GM18511 (cell line): ENCODE measurements around the gene NFATC1.

Source experiments
- ATAC-seq: cut with Tn5 transposase; IDR thresholded peaks from one replicate; pipeline ENCODE4 v1.9.1; 2021; ENCODE audit warnings: mild to moderate bottlenecking, moderate library complexity; ENCODE audit not compliant: unreplicated experiment

The NFATC1 gene

GRCh38 chr18:79387214-79387613, 8.5 kb upstream of the NFATC1 start:
- no peak for ATAC-seq

- no peak for ATAC-seq
Observed at GRCh38 chr18:79387615-79388014, 8.1 kb upstream of the NFATC1 start.

GRCh38 chr18:79388043-79388442, 7.7 kb upstream of the NFATC1 start:
- ATAC-seq: no peak

- ATAC-seq: no peak
Observed at GRCh38 chr18:79389689-79390088, 6.0 kb upstream of the NFATC1 start.

GRCh38 chr18:79392226-79392625, 3.5 kb upstream of the NFATC1 start:
- ATAC-seq: no peak

GRCh38 chr18:79393181-79393634, 2.5 kb upstream of the NFATC1 start:
- ATAC-seq: no peak

GRCh38 chr18:79393635-79394533, 1.8 kb upstream of the NFATC1 start:
- ATAC-seq: no peak

- no peak for ATAC-seq
Observed at GRCh38 chr18:79394534-79395307, 1.0 kb upstream of the NFATC1 start.

- no peak for ATAC-seq
Observed at GRCh38 chr18:79395308-79395640, 456 bp upstream of the NFATC1 start.

- ATAC-seq: peak; percentile 34
Observed at GRCh38 chr18:79396431-79397246, 909 bp downstream of the NFATC1 start.

- no peak for ATAC-seq
Observed at GRCh38 chr18:79397247-79397829, 1.6 kb downstream of the NFATC1 start.

- no peak for ATAC-seq
Observed at GRCh38 chr18:79397830-79398761, 2.4 kb downstream of the NFATC1 start.

GRCh38 chr18:79399275-79400081, 3.7 kb downstream of the NFATC1 start:
- ATAC-seq: peak; percentile 17

- peak; percentile 31 for ATAC-seq
Observed at GRCh38 chr18:79400091-79400590, 4.4 kb downstream of the NFATC1 start.

GRCh38 chr18:79400591-79401381, 5.1 kb downstream of the NFATC1 start:
- ATAC-seq: peak; percentile 7

GRCh38 chr18:79401494-79402208, 5.9 kb downstream of the NFATC1 start:
- no peak for ATAC-seq

GRCh38 chr18:79402209-79402576, 6.5 kb downstream of the NFATC1 start:
- no peak for ATAC-seq
